ENCODE data around the gene NPHP4.

Gene NPHP4

DNA sequence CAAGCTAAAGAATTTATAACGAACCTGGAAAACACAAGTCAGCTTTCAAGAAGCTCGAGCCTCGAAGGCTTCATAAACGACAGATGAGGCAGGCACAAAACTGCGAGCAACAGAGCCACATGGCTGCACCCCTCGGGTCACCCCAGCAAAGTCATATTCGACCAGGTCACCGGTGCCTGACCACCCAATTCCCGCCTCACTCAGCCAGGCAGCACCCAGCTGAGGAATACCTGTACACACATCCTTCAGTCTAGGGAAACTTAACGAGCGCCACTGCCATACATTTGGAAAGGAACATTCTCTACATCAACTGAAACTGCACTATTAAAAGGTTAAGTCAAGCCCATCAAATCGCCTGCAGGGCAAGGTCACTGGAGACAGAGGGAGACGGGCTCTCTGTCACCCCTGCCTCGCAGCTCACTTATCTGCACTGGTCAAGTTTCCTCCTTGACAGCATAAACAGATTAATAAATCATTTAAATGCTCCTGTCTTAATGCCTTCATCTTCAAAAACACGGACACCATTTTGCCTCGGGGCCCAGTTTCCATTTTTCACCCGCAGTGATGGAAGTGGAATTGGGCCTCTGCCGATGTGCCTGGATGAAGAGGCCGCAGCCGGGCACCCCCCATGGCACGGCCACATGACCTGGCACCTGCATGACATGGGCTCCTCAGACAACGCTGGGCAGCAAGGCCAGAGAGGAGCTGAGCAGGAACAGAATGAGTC lies 20.6 kb downstream of the NPHP4 start:
- no peak for DNase-seq (ENCODE audit: low read depth in 2 of 2)

DNA sequence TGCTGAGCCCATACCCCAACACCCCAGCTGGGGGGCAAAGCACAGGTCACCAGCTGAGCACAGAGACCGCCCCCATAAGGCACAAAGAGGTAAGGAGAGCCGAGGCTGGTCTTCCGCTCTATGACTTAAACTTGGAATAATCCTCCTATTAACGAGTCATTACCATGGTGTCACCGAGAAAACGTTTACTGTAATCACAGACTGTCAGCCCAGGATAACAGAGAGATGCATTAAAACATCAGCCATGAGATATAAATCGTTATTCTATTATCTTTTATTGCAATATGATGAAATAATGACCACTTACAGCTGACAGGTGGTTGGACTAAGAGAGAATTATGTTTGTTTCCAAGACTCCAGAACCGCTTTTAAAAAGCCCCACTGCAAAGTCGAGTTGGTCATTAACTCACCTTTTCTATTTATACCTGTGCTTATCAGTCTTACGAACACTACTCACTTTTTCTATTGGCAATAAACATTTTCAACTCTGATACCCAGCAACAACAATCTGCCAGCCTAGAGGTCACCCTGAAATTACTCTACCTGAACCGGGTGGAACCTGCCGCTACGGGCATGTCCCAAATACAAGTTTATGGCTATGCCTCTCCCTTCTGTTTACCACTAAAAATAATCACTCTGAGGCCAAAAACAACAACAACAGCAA lies 21.5 kb downstream of the NPHP4 start:
- no peak for DNase-seq (ENCODE audit: low read depth in 2 of 2)

DNA sequence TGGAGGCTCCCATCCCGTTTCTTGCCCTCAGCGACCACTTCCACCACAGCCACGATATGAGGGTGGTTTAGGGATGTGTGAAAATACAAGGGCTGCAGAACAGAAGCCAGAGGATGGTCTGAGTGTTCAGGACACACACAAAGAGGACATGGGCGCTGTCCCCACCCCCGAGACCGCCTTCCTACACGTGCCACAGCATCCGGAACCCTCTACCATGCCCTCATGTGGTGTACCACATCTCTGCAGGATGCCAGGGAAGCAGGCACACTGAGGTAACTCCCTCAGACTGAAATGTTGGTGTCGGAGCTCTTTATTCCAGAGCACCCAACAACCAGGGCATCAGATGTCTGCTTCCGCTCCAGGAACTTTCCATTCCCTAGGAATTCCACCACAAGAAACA lies 23.1 kb downstream of the NPHP4 start:
- no peak for DNase-seq (ENCODE audit: low read depth in 2 of 2)

DNA sequence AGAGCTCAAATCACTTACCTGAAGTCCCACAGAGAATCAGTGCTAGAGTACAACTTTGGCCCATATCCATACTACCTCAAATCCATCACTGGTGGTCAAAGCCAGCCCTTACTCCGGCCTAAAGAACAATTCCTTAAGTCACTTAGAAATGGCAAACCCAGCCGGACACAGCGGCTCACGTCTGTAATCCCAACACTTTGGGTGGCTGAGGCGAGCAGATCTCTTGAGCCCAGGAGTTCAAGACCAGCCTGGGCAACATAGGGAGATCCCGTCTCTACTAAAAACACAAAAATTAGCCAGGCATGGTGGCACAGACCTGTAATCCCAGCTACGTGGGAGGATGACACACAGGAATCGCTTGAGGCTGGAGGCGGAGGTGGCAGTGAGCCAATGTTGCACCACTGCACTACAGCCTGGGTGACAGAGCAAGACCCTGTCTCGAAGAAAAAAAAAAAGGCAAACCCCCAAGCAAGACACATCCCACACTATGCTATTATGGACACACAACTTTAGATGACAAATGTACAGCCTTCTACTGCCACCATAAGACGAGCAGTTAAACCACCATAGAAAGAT lies 24.0 kb downstream of the NPHP4 start:
- DNase-seq (ENCODE audit: low read depth in 2 of 2): no peak

DNA sequence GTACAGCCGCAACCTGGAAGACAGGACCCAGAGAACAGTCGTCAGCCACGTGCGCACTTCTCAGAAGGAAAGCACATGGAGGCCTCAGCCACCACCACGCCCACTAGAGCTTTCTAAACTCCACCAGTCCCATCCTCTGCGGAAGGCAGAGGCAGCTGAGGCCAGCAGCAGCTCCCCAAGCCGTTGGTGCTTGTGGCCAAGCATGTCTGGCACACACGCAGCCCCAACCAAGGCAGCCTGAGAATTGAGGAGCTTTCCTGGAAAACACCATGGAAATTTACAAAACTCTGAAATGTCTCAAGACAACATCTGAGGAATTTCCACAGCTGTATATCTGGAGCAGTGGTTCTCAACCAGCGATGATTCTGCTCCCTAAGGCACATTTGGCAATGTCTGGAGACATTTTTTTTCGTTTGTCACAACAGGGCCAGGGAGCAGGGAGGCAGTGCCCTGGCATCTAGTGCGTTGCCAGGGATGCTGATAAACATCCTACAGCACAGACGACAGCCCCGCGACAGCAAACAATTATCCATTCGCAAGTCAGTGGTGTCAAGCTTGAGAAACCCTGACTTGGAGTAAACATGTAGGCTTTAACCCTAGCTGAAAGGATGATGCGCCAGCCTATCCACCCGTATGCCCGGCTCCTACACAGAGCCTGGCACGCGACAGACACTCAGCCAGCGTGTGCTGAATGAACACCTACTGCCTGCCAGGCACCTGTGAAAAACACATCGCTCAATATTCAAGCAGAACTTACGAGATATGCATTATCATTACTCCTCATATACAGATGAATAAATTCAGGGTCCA lies 24.7 kb downstream of the NPHP4 start:
- DNase-seq (ENCODE audit: low read depth in 2 of 2): no peak

DNA sequence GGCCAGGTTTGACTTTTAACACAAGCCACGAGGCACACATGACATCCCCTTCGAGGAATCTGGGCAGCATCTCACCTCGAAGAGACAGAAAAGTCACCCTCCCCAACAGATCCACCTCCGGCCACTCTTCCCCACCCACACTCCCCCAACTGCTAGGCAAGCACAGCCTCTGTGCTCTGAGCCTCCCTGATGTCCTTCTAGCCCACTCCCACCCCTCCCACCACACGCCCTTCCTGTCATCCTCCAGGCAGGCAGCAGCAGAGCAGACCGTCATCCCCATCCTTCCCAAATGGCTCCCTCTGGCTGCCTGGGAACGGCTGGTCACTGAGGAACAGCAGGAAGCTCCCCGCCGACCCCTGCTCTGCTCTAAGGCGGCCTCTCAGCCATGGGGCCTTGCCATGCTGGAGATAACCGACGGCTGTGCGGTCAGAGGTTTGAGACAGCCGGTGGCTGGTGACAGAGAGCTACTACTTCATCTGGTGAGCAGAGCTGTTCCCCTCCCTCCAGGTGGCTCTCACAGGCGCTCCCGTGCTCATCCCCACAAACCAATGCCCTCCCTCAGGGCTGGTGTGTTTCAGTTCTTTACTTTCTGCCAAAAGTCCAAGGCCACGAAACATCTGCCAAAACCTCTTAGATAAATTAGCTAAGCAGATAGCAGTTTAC lies 25.6 kb downstream of the NPHP4 start:
- DNase-seq (ENCODE audit: low read depth in 2 of 2): no peak

DNA sequence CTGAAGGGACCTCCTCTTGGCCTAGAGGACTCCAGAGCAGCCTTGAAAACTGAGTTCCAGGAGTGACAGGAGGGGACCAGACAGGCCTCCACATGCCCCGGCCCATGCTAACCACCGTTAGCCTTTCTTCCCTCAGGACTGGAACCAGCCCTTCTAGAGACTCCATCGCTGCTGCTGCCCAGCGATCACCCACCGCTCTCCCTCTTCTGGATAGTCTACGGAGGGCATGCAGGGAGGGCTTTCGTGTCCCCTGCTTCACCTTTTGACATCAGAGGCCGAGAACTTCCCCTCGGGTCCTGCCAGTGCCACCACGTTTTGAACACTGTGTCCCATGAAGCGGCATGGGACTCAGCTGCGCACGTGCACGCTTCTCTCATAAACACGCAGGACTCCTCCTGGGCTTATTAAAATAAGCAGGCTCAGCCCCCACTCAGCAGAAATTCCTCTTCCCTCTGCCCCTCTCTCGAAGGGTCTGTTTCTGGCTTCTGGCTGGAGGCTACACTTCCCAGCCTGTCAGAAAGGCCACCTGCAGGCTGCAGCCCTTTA lies 26.6 kb downstream of the NPHP4 start:
- no peak for DNase-seq (ENCODE audit: low read depth in 2 of 2)

DNA sequence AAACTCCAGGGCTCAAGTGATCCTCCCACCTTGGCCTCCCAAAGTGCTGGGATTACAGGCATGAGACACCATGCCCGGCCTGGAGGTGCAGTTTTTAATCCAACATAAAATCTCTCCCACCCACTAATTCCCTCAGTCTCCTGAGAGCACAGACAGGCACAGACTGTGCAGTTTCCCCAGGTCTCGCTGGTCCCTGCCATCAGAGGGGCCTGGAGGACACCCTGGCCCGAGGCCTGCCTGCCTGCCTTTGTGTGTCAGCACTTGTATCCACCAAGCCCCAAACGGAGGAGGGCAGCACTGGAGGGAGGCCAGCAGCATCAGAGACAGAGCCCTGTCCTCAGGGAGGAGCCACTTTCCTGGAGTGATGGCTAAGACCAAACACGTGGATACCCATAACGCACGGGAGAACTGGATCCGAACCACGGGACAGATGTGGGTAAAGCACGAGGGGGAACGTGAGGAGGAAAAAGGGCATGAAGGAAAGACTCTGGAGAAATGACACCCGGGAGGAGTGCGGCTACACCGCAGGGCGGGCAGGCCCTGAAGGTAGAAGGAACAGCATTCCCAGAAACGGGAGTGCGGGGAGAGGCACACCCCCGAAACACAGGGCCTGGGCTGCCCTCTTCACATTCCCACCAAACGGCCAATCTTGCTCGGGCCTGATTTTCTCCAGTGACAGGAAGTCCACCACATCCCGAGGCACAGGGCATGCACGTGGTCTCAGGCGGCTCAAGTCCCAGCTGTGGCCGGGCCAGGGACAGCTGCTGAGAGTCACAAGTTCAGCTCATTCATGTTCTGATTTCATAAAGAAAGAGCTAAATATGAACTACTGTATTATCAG lies 29.7 kb downstream of the NPHP4 start:
- DNase-seq (ENCODE audit: low read depth in 2 of 2): no peak

DNA sequence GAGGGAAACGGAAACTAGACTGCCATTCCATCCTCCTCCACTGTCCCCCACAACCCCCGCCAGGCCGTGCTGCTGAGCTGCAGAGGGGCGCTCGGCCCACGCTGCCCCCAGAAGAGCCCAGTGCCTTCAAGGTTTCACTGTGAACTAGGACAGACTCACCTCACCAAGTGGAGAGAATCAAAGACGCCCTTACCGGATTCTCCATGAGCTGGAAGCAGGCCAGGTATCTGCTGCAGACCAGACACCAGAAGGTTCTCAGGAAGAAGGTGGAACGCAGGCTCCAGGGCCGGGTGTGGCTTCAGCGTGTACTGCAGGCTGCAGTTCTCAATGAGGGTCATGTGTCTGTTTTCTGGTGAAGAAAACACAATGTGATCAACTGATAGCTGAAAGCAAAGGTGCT lies 30.6 kb downstream of the NPHP4 start:
- no peak for DNase-seq (ENCODE audit: low read depth in 2 of 2)

DNA sequence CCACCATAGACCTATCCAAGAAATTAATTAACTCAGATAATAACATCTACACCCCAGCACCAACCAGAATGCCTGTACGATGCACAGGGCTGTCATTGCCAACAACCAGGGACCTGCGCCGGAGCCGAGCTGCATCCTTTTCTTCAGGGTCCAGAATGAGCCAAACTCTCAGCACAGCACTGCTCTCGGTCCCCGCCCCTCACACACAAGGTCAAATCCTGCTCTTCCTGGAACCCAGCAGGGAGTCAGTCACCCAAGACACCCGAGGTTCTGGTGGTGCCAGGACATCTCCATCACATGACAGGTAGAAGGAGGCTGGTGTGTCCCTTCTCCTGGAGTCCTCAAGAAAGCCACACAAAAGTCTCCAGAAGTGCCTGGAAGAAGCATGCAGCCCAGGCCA lies 31.9 kb downstream of the NPHP4 start:
- no peak for DNase-seq (ENCODE audit: low read depth in 2 of 2)

DNA sequence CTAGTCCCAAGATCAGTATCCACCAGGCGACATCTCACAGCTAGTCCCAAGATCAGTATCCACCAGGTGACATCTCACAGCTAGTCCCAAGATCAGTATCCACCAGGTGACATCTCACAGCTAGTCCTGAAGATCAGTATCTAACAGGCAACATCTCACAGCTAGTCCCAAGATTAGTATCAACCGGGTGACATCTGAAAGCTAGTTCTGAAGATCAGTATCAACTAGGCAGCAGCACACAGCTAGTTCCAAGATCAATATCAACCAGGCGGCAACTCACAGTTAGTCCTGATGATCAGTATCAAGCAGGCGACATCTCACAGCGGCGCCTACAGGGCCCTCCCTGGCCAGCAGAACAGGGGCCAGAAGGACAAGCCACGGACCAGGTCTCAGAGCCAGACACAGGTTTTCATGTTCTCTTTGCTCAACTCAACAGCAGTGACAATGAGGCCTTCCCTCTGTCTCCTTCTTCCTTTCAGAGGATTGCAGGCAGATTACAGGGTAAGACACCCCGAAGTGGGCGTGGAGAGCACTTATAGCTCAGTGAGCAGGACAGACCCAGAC lies 32.5 kb downstream of the NPHP4 start:
- no peak for DNase-seq (ENCODE audit: low read depth in 2 of 2)

DNA sequence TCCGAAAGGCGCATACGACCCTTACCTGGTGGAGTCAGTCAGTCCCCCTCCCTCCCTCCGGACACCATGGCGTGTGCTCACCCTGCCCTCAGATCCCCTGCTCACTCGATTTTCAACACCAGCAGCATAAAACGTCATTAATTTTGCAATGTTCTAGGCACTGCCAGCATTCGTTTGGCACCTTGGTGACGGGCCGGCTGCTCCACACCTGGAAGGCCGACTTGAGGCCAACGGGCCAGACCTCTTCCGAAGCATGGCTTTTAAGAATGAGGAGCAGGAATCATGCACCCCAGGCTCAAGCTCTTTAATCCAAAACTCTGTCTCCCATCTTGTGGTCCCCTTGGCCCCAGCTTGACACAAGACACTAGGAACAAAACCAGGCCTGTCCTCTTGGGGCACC lies 33.1 kb downstream of the NPHP4 start:
- DNase-seq (ENCODE audit: low read depth in 2 of 2): no peak

DNA sequence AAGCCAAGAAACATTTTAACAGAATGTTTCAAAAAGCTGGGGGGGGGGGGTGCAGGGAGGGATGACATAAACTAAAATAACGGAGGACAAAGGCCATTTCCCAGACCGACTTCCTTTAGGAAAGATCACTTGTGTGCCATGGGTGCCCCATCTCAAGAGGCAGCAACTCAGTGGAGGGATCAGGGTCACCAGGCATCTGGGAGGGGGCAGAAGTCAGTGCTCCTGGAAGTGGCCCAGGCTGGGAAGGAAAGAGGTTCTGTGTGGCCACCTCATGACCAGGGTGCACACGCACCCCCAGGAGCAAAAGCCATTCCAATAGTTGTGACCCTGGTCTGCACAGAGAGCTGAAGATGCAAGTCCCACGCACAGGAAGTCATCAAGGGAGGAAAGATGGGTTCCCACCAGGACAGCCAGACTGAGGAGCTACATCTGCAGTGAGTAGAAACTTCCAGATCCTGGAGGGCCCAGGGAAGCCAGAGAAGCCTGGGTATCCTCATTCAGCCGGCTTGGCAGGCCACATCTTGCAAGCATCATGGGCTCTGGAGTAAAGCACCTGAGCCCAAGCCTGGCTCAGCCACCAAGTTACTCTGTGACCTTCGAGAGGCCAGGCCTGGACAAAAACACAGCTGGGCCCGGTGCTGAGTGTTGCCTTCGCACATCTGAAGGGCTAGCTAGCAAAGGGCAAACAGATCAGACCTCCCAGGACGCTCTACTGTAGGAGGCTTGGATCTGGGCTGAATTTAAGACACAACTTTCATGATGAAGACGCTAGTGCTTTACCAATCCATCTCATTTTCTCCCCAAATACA lies 36.0 kb downstream of the NPHP4 start:
- DNase-seq (ENCODE audit: low read depth in 2 of 2): no peak

DNA sequence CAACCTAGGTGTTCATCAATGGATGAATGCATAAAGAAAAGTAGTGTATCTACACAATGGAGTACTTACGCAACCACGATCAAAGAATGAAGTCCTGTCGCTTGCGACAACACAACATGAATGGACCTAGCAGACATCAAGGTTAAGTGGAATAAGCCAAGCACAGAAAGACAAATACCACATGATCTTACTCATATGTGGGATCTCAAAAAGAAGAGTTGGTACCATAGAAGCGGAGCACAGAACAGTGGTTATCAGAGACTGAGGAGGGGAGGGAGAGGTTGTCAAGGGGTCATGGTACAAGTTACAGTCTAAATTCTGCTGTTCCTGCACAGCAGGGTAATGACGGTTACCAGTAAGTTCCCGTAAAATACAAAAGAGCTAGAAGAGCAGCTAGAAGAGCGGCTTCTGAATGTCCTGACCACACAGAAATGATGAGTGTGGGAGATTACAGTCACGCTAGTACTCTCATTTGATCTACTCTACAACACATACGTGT lies 36.7 kb downstream of the NPHP4 start:
- DNase-seq (ENCODE audit: low read depth in 2 of 2): no peak

DNA sequence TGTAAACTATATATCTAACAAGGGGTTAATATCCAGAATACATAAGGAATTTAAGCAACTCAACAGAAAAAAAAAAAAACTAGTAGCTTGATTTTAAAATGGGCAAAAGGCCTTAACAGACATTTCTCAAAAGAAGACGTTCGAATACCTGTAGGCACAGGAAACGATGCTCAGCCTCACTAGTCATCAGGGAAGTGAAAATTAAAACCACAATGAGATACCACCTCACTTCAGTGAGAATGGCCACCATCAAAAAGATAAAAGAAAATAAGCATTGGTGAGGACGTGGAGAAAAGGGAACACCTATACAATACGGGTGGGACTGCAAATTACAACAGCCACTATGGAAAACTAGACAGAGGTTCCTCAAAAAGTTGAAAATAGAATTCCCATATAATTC lies 37.3 kb downstream of the NPHP4 start:
- DNase-seq (ENCODE audit: low read depth in 2 of 2): no peak

DNA sequence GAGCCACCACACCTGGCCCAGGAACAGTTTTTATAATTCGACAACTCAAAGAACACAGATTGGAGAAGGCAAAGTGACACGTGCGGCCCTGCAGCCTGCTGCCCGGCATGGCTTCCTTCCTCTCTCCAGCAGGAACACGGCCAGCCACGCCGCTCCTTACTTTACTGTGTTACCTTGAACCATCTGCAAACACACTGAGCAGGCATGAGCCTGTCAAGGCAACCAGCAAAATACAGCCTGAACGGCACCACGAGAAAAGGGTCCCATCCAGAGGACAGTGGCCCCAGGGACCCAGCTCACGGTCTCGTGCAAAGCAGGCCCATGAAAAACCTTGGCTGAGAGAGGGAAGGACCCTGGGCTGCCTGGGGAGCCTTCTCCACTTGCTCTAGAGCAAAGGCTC lies 38.8 kb downstream of the NPHP4 start:
- no peak for DNase-seq (ENCODE audit: low read depth in 2 of 2)

DNA sequence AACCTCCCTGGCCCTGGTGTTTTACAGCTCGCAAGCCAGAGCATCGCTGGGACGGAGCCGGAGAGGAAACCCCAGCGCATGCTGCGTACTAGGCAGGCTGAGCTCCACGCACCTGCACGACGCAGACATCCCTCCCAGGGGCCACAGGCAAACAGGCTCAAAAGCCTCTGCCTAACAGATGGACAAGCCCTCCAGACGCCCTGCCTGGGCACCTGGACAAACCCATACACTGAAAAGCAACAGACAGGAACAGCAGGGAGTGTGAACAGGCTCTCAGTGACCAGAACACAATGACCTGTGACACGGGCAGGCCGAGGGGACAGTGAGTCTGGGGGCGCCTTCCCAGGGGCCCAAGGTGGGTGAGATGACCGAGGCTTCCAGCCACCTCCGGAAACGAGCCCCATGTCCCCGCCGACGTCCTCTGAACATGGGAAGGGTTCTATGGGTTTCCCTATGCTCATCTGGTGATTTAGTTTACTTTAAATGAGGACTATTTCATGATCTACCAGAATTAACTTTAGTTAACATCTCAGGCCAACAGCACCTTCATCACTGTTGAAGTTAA lies 40.3 kb downstream of the NPHP4 start:
- DNase-seq (ENCODE audit: low read depth in 2 of 2): no peak

DNA sequence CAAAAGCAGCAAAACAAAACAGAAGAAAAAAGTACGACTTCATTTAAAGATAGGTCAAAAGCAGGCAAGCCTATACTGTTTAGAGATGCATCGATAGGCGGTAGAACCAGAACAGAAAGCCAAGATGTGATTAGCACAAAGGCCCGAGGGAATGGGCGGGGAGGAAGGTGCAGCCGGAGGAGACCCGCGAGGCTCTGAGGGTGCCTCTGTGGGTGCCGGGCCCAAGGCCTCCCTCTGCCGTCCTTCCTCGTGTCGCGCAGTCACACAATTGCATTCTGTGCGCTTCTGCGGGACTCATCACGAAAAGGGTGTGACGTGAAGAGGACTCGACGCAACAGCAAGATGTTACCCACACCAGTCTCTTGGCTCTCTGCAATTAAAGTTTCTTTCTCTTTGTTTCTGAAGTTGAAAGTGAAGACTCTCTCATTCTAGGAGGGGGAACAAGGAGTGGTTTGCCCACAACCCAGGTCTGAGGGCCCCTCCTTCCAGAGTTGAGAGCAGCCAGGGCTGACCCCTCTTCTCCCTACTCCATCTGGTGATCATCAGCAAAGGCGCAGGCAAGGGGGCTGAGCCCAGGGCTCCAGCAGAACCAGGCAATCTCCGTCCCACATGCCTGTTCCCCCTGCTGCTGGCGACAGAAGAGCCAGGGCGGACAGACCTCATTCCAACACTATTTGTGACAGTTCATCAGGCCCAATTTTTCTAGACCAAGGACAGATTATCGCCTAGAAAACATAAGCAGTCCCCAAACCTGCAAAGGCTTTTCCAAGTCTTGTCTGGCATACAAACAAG lies 41.0 kb downstream of the NPHP4 start:
- DNase-seq (ENCODE audit: low read depth in 2 of 2): no peak

Data from fibroblast of skin of left quadriceps (primary cell).